CD4-positive, alpha-beta T cell treated with Interleukin-12 subunit alpha and Interleukin-12 subunit beta, for 1 hour (primary cell): ENCODE data around the gene MSI1.

Source experiments
- DNase-seq: peaks from one replicate; pipeline ENCODE4 v3.0.0-alpha.2; 2020

The MSI1 gene

GRCh38 chr12:120376934-120377572 is 8.1 kb upstream of the MSI1 start:
- DNase-seq, result no peak

- DNase-seq, result no peak
Measured at GRCh38 chr12:120376416-120376815, 7.5 kb upstream of the MSI1 start.

- no peak for DNase-seq
Measured at GRCh38 chr12:120376009-120376408, 7.0 kb upstream of the MSI1 start.

GRCh38 chr12:120373683-120374082 is 4.7 kb upstream of the MSI1 start:
- no peak for DNase-seq

GRCh38 chr12:120370343-120371243 is 1.6 kb upstream of the MSI1 start:
- no peak for DNase-seq

- DNase-seq, result no peak
Measured at GRCh38 chr12:120369603-120370342, 809 bp upstream of the MSI1 start.

GRCh38 chr12:120367924-120368788 is 808 bp downstream of the MSI1 start:
- no peak for DNase-seq

- no peak for DNase-seq
Measured at GRCh38 chr12:120367233-120367923, 1.6 kb downstream of the MSI1 start.

GRCh38 chr12:120366845-120367232 is 2.1 kb downstream of the MSI1 start:
- DNase-seq, result no peak

- no peak for DNase-seq
Measured at GRCh38 chr12:120366341-120366705, 2.6 kb downstream of the MSI1 start.

- no peak for DNase-seq
Measured at GRCh38 chr12:120365675-120366340, 3.2 kb downstream of the MSI1 start.

- DNase-seq, result no peak
Measured at GRCh38 chr12:120364487-120364886, 4.5 kb downstream of the MSI1 start.

- DNase-seq, result no peak
Measured at GRCh38 chr12:120363274-120363855, 5.6 kb downstream of the MSI1 start.

GRCh38 chr12:120362516-120363273 is 6.3 kb downstream of the MSI1 start:
- DNase-seq, result no peak

- DNase-seq, result no peak
Measured at GRCh38 chr12:120361506-120362208, 7.3 kb downstream of the MSI1 start.

GRCh38 chr12:120359128-120359527 is 9.8 kb downstream of the MSI1 start:
- no peak for DNase-seq

GRCh38 chr12:120358412-120359100 is 10.4 kb downstream of the MSI1 start:
- DNase-seq, result no peak

GRCh38 chr12:120357104-120357503 is 11.9 kb downstream of the MSI1 start:
- DNase-seq, result no peak

GRCh38 chr12:120356567-120357030 is 12.4 kb downstream of the MSI1 start:
- DNase-seq, result peak; percentile 73
